Coronary artery (tissue), 2 donors: Measurements from ENCODE around the gene WNK1.

Source experiments
- DNase-seq: peaks from one replicate; pipeline ENCODE4 v3.0.0-alpha.2; 2017; ENCODE audit warnings: low spot score
- H3K27ac ChIP-seq, 2 donors: fragments of 200-600 bp; sonication (generic); one replicate each; pipeline ENCODE4 v1.5.1; 2016 to 2019
- H3K4me3 ChIP-seq: fragments of 200-600 bp; sonication (generic); 2 replicates; pipeline ENCODE4 v1.5.1; 2016; ENCODE audit warnings: mild to moderate bottlenecking, moderate library complexity
- CTCF ChIP-seq: fragments of 200-600 bp; sonication (generic); IDR thresholded peaks from one replicate; pipeline ENCODE4 v1.5.1; 2019; ENCODE audit warnings: antibody characterized with exemption

The WNK1 gene

GRCh38 chr12:749751-750270 lies 2.6 kb upstream of the WNK1 start:
- peak overlapping the region in 1 of 2 donors; percentile 54 for H3K27ac ChIP-seq
- no peak for DNase-seq
- H3K4me3 ChIP-seq, result no peak overlapping the region
- TF ChIP-seq CTCF, result no peak

GRCh38 chr12:750366-751191 lies 1.8 kb upstream of the WNK1 start:
- Histone ChIP-seq H3K27ac (peak overlapping the region; percentile 54 to 96), H3K4me3 (peak overlapping the region; percentile 94)
- DNase-seq, result no peak
- TF ChIP-seq CTCF, result no peak

- peak overlapping the region; percentile 94 for H3K4me3 ChIP-seq
- DNase-seq, result peak; percentile 92
- TF ChIP-seq CTCF, result peak; percentile 60
- H3K27ac ChIP-seq, result peak overlapping the region; percentile 54 to 96
Observed at GRCh38 chr12:751192-751998, 984 bp upstream of the WNK1 start.

- no peak for TF ChIP-seq CTCF
- DNase-seq, result peak; percentile 81
- Histone ChIP-seq H3K4me3 (peak overlapping the region; percentile 94), H3K27ac (peak overlapping the region; percentile 96 to 98)
Observed at GRCh38 chr12:752695-753610, 574 bp downstream of the WNK1 start.

GRCh38 chr12:753611-754472 lies 1.5 kb downstream of the WNK1 start:
- Histone ChIP-seq H3K4me3 (peak overlapping the region; percentile 94), H3K27ac (peak overlapping the region; percentile 96 to 98)
- no peak for TF ChIP-seq CTCF
- peak; percentile 84 for DNase-seq

- DNase-seq, result no peak
- TF ChIP-seq CTCF, result no peak
- peak overlapping the region; percentile 96 to 98 for H3K27ac ChIP-seq
- peak overlapping the region; percentile 94 for H3K4me3 ChIP-seq
Observed at GRCh38 chr12:754473-754820, 2.1 kb downstream of the WNK1 start.
